CD4-positive, alpha-beta T cell treated with Interleukin-15 for 1 hour (primary cell): Measurements from ENCODE around the gene MOB3C.

ENCODE experiments used
- DNase-seq: peaks from one replicate; pipeline ENCODE4 v3.0.0-alpha.2; 2020

The MOB3C gene

DNA sequence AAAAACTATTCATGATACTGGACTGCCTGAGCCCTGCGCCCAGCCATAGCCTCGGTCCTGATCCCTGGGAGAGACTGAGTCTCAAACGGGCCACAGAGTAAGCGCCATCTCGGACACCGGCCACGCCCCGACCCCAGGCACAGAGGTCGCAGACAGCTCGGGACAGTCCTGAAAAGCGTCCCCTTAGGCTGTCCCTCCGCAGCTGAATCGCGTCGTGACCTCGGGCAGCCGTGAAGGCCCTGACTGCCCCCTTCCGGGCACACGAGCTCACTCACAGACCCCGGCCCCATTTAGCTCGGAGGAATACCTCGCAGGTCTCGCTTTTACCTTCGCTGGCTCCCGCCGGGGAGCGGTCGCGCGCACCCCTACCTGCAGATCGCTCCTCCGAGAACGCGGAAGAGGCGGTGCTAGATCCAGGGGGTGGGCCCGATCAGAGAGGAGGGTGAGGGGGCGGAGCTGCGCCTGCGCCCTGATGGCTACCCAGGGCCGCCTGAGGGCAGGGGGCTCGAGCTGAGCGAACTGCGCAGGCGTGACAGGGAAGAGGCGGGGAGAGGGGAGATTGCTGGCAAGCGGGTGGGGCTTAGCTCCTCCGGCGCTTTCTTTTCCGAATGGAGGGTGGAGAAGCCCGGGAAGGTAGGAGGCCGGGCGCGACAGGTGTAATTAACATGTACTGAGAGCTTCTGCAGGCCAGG, 12.6 kb downstream of the MOB3C start, which contains the start of gene MKNK1:
MKNK1 (minus strand) TSS at position 411 of the 692 bp plus-strand sequence. CDS start 20,941 bp downstream, outside the sequence.
- DNase-seq = peak; percentile 97

DNA sequence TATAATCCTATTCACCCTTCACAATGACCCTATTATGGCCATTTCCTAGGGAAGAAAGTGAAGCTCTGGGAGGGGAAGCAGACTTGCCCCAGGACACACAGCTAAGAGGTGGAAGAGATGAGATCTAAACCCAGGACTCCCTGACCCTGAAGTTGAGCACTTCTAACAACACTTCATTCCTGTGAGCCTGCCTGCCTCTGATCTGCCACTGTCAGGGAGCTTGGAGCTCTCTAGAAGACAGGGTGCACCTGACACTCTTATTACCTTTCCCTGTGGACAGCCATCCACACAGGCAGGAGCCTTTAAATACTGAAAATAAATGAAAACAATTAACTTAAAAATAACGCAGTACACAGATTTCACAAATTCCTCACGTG, 13.1 kb downstream of the MOB3C start:
- DNase-seq = no peak

DNA sequence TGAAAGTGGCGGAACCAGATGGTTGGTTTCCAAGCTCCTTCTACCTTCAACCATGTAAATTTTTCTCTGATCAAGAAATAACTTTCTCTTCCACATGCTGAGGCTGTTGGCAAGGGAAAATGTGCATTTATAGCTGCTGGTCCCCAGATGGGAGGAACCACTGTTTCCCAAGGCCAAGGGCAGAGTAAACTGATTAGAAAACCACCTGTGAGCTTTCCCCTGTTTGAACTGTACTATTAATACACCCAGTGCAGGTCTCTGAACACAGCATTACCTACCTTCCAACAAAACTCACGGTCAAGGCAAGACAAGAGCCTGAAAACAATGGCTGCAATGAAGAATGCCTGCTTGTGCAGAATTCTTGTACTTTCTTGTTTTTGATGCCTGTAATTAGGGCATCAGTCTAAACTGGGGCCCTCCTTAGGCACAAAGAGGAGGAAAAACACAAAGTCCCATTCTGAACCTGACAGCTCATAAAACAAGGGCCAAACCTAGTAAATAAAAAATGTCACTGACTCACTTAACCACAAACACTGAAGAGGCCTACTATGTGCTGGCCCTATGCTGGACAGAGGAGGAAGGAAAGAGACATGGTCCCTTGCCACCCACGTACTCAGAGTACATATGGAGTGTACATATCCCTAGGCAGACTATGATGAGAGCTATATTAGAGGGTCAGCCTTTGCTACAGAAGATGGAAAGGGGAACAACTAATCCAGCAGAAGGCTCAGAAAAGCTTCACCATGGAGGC, 15.2 kb downstream of the MOB3C start:
- DNase-seq = no peak

DNA sequence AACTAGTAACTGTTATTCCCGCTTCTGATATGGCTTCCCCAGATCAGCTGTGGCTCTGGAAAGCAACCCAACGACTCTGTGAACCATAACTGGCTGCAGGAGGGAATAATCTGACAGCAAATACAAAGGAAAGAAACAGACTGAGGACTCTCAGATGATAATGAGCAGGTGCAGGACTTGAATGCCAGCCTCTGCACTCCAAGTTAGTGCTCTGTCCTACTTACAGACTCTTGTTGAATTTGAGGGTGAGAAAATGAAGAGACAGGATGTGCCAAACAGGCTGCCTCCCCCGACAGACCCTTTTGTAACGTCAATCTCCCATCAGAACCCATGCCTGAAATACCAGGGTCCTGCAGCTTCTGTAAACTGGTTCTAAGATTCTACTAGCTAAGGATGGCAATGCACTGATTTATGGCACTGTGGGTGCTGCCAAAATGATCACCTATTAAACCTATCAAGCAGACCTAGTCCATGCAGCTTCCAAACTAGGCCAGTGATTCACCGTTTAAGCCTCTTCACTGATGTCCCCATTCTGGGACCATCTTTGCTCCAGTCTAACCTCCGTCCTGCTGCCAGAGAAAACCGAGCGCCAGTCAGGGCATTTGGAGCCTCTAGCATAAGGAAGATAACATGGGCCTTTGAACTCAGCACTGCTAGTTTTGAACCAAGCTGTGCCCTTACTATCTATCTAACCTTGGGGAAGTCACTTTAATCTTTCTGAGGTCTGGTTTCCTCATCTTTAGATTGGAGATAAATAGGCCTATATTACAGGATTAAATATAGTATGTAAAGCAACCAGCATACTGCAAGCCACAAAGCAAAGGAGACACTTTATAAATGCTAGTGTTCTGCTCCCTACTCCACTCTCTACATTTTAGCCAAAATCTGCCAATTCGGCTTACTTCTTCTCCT, 17.3 kb downstream of the MOB3C start:
- no peak for DNase-seq

GRCh38 chr1:46596846-46597245, 19.8 kb downstream of the MOB3C start:
- no peak for DNase-seq

DNA sequence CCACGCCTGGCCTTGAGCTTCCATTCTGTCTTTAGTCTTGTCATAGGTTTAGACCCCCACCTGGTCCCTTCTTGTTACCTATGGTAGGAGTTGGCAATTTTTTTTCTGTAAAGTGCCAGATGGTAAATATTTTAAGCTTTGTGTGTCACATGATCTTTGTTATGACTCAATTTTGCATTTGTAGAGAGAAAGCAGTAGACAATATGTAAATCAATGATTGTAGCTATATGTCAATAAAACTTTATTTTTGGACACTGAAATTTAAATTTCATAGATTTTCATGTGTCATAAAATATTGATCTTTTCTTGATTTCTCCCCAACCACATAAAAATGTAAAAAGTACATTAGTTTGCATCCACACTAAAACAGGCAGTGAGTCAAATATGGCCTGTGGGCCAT, 20.6 kb downstream of the MOB3C start:
- no peak for DNase-seq

- DNase-seq = peak; percentile 56
Observed at GRCh38 chr1:46595127-46595526, 21.5 kb downstream of the MOB3C start.

DNA sequence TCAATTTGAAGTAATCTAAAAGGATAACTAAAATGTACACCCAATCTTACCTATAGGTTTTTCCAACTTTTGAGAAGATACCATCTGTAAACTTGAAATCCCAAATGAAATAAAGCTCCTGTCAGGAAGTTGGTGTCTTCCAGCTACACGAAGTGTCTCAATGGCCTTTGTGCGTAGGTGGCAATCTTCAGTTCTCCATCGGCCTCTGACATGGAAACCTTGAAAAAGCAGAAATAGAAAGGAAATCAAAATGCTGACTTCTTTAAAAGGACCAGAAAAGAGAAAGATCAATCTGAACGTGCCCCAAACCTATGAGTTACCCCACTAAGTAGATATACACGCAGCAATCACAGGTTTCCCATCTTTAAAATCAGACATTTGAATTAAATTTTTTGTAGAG, 22.5 kb downstream of the MOB3C start:
- no peak for DNase-seq

- no peak for DNase-seq
Observed at GRCh38 chr1:46592823-46593222, 23.8 kb downstream of the MOB3C start.

- no peak for DNase-seq
Observed at GRCh38 chr1:46589529-46589928, 27.1 kb downstream of the MOB3C start.

DNA sequence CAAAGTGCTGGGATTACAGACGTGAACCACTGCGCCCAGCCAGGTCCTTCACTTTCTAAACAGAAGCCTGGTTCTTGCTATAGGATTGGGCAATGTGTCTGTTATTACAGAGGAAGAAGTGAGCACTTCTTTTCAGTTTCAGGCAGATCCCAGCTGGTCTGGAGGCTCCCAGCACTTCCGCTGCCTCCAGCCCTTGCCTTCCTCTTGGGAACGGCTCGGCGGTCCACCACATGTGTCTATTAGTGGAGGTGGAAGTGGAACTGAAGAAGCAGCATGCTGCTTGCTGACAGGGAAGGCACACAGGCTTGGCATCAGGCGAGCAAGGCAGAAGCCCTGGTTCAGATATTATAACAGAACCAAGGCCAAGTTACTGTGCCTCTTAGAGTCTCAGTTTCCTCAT, 29.5 kb downstream of the MOB3C start:
- peak; percentile 27 for DNase-seq

DNA sequence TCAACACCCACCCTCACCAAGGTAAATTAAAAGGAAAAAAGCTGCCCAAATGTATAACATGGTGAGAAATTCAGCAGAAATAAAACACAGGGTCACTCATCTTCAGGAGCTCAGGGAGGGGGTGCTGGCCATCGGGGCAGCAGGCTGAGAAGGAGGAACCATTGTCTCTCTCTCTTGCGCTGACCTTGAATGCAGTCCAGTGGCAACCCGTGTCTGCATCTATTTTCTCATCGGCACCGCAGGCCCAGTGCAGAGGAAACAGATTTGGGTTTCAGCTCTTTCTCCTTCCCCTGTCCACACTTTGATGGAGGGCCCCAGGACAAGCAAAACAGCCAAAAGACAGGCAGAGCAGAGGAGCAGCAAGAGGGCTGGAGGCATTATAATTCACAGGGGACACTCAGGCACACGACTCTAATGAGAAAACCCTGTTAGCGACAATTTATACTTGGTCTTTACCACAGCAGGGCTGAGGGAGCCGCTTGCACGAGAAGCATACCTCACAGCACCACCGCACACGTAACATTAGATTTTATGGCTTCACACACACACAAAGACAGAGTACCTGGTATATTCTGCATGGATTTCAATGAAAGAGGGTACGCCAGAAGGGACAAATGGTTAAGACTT, 31.2 kb downstream of the MOB3C start:
- no peak for DNase-seq

DNA sequence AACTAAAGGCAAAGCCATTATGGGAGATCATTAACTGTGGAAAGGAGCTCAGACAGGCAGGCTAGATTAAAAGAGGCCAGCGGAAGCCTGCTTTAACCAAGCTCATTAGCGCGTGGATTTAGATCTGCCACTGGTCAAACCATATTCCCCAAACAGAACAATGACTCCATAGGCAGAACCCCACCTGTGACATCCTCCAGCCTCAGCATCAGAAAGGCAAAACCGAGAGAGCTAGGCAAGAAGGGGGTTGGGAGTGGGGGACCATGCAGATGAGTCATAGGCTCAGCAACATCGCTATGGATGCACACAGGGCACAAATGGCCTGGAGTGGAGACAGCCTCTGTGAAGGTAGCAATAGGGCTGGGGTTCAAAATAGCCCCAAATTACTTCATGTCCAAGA, 33.1 kb downstream of the MOB3C start:
- no peak for DNase-seq

- no peak for DNase-seq
Observed at GRCh38 chr1:46582972-46583371, 33.6 kb downstream of the MOB3C start.

DNA sequence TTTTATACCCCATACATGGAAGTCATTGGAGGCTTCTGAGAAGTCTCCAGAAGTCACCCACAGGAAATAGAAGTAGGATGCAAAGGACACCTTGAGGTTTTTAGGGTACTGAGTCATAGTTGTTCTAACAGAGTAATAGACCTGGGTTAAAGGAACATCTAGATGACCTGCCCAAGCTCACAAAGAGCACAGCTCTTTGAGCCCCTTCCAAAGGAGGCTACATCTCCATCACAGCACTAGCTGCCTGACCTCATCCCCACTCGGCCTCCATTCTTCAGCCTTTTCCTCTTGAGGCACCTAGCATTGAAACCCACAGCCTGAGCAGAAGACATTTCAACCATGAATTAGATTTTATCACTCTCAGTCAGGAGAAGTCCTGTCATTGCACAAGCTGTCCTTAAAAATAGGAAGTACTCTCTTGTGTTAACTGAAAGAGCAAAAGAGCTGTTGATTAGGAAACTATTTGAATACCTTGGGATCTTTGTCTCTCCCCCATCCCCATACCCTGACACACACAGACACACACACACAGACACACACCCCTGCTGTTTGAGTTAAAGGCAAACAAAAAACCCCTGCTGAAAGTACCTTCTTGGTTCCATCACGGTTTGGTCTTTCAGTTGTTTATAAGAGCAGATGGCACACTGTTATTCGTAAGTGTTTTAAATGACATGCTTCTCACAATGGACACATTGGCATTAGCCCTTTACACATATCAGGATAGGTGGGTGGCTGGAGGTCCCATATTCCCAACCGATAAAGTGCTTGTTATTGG, 34.7 kb downstream of the MOB3C start:
- no peak for DNase-seq

DNA sequence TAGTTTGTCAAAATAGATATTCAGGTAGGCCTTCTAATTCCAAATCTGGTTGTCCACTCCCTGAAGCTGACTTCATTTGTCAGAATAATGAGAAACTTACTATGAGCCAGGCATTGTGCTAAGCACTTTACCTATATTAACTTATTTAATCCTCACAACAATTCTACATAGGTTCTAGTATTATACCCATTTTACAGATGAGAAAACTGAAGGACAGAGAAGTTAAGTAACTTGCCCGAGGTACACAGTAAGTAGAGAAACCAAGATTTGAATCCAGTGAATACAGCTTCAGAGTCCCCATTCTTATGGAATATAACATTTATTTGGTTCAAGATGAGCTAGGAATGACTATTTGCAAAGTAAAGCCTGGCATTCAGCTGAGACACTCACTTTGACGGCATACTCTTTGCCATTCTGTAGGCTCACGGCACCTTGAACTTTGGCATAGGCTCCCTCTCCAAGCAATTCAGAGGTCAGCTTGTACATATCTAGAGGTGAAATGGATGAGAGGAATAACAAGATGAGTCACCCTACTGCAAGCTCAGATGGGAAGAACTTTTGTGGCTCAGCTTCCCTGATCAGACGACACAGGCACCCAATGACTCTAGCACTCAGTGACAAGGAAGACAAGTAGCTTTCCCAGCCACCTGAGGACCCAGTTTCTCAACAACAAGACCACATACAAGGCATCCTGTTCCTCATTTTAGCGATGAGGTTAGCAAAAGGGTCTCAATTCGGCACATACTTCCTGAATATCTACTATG, 36.3 kb downstream of the MOB3C start:
- peak; percentile 21 for DNase-seq

DNA sequence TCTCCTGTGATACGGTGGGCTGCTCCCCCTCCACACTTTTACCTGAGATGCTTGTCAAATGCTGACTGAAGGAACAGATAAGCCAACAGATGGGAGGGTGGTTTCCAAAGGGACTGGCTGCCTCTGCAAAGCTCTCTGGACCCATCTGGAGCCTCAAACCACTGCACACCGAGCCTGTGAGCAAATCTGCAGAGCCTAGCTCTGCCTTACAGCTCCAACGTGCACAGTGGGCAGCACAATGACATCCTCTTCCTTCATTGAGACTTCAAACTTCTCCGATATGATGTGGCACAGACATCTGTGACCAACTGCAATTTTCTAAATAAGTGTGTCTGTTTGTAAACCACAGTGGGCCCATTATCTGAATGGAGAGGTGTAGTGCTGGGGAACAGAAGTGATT, 38.9 kb downstream of the MOB3C start:
- no peak for DNase-seq

DNA sequence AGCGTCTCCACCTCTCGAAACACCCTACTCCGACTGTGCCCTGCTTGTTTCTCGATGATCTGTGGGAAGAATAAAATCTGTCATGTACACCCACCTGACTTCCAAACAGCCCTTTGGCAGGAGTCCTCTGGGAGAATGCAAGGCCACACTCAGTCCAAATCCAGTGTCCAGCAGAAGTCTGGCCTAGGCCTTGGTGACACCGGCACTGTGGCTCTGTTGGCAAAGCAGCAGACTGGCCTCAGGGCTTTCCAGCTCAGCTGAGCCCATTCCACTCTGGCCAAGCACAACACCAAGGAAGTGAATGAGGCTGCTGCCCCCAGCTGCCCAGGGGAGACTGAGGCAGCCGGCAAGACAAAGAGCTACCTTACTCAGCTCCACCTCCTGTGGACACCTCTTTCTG, 40.0 kb downstream of the MOB3C start:
- no peak for DNase-seq

DNA sequence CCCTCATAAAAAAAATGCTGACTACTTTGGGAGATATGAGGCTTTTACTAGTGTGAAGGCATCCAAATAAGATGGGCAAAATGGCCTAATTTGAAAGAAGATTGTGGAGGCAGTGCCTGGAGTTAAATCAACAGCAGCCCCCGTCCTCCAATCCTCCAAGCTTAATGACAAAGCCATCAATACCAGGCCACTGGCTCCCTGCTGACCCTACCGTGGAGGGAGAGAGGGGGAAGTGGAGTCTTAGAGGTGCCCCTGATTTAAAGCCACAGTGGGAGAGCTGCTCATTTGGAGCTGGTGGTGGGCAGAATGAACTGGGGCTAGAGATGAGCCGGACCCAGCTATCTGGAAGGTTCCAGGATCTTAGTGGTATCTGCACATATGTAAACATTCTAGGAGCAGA, 40.8 kb downstream of the MOB3C start:
- DNase-seq = no peak

DNA sequence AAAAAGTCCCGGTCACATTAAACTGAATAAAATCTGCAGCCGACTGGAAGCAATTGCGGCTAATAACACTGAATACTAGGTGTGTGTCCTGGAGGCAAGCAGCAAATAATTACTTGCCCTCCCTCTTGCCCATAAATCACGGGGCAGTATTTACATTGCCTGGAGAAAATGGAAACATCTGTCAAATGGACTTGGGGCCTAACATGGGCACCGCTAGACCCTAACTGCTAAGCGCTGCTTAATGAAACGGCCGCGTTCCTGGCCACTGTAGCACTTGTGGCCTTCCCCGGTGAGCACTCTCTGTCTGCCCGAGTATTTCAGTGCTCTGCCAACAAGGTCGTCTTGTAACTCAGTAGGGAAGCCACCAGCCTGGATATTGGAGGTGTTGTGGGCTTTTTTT, 41.3 kb downstream of the MOB3C start:
- DNase-seq = no peak

DNA sequence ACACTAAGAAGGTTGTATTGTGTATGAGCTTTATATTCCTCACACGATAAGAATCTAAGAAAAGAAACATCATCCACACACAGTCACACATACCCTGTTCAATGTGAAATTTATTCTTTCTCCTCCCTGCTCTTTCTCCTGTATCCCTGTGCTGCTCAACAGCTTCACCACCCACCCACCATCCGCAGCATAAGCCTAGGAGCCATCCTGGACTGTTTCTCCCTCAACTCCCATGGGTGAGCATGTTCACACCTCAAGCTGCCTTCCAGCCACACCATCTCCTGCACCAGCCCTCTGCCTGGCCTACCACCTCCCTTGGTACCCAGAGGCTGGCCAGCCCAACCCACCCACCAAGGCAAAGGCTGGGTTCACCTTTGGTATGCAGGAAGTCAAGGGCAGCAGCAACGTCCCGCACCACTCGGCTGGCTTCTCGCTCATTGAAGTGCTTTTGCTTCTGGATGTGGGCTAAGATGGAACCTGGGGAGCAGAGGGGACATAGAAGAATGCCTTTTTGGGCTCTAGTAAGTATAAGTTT, 44.9 kb downstream of the MOB3C start:
- no peak for DNase-seq
